T-helper 9 cell (primary cell): ENCODE measurements around the gene CHAC2.
"Not testable (repeated sequence)": the region's sequence is repeated elsewhere in the genome, so short reads cannot be mapped to it uniquely, and the experiment has no call there.

ENCODE experiments used
- DNase-seq: peaks from one replicate; pipeline ENCODE4 v3.0.0-alpha.2; 2020

Gene CHAC2

DNA sequence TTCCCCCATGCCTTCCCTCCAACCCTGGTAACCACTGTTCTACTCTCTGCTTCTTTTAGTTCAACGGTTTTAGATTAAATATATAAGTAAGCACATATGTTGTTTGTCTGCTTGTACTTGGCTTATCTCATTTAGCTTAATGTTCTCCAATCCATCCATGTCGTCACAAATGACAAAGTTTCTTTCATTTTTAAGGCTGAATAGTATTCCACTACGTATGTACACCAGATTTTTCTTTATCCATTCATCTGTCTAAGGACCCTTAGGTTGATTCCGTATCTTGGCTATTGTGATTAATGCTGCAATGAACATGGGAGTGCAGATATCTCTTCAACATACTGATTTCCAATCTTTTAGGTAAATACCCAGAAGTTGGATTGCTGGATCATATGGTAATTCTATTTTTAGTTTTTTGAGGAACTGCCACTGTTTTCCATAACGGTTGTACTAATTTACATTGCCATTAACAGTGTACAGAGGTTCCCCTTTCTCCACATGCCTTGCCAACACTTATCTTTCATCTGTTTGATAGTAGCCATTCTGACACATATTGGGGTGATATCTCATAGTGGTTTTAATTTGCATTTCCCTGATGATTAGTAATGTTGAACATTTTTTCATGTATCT, 11.0 kb downstream of the CHAC2 start:
- no peak for DNase-seq

DNA sequence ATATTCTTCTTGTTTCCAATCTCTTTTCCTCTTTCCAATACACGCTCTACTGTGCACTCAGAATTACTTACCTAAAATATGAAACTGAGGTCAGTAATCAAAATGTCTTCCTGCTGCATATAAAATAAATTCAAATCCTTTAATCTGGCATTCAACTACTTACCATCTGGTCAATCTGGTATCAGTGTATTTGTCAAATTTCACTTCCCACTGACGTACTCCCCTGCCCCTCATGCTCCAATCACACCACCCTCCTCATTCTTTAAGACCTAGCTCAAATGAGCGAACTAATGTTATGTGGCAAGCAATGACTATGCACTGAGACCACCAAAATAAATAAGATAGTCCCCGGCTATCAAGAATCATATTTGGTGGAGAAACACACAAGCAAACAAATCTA, 12.5 kb downstream of the CHAC2 start:
- DNase-seq, result no peak

DNA sequence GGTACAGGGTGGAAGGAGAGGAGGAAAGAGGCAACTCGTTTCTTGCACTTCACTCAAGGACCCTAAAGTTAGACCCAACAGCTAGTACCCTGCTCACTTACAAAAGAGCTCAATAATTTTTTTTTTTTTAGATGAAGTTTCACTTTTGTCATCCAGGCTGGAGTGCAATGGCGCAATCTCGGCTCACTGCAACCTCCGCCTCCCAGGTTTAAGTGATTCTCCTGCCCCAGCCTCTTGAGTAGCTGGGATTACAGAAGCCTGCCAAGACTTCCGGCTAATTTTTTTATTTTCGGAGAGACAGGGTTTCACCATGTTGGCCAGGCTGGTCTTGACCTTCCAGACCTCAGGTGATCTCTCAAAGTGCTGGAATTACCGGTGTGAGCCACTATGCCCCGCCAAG, 15.1 kb downstream of the CHAC2 start:
- DNase-seq, result no peak

DNA sequence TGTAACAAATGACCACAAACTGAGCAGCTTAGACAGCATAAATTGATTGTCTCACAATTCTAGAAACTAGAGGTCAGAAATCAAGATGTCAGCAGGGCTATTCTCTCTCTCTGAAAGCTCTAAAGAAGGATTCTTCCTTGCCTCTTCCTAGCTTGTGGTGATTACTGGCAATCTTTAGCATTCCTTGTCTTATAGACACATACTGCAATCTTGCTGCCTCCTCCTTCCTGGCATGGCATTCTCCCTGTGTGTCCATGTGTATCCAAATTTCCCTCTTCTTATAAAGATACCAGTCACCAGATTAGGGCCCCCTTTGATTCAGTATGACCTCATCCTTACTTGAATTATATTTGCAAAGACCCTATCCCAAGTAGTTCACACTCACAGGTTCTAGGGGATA, 16.8 kb downstream of the CHAC2 start:
- no peak for DNase-seq

- DNase-seq, result no peak
These were observed 17.8 kb downstream of the CHAC2 start for GRCh38 chr2:53785366-53785765.

- peak; percentile 11 for DNase-seq
These were observed 18.7 kb downstream of the CHAC2 start for GRCh38 chr2:53786352-53786704.

GRCh38 chr2:53786705-53787613, 19.4 kb downstream of the CHAC2 start, which contains the start of the genes ASB3 and ERLEC1:
ASB3 (minus strand) TSS chr2:53786953; CDS start chr2:53765572, 21,381 bp downstream.
ERLEC1 (plus strand) TSS chr2:53787044; CDS start chr2:53787211, 167 bp downstream.
- DNase-seq, result peak; percentile 81

DNA sequence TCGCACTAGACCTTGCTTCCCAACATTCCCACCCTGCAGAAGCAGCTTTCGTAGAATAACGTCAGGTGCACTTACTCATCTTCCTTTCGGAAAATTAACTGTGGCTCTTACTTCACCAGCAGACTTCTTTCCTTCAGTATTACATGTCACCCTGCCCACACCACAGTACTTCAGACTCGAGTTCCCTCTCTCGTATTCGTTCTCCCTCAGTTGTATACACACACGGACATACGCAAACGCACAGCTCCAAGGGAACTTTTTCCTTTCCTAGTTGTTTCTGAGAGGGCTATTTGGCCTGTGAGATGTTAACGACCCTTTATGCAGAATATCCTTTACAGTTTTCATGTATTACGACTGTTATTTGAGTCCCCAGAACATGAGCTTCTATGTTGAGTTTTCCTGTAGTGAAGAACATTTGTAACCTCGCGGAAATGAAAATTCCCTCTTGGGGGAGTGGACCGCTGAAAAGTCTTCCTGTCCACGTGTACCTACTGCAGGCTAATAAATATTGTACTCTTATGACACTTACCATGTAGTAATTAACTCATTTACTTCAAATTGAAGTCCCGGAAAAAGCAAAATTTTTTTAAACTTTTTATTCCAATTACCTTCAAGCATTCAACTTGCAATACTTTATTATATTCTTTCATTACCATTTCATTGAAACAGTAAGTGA, 20.1 kb downstream of the CHAC2 start:
- DNase-seq, result no peak

GRCh38 chr2:53793261-53793660, 25.7 kb downstream of the CHAC2 start:
- DNase-seq, result no peak

- no peak for DNase-seq
These were observed 26.2 kb downstream of the CHAC2 start for GRCh38 chr2:53793821-53794220.

DNA sequence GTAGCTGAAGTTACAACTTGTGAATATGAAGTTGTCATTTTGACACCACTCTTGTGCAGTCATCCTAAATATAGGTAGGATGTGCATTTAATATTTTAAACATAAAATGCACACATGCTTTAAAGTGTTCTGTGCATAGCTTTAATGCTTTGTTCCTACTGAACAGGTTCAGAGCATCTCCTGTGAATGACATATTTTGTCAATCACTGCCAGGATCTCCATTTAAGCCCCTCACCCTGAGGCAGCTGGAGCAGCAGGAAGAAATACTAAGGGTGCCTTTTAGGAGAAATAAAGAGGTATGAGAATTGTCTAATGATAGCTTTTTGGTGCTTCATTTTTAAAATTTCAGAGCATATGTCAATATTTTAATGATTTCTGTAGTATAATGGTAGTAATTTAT, 33.9 kb downstream of the CHAC2 start:
- DNase-seq, result no peak

GRCh38 chr2:53802617-53803151, 35.1 kb downstream of the CHAC2 start:
- no peak for DNase-seq

DNA sequence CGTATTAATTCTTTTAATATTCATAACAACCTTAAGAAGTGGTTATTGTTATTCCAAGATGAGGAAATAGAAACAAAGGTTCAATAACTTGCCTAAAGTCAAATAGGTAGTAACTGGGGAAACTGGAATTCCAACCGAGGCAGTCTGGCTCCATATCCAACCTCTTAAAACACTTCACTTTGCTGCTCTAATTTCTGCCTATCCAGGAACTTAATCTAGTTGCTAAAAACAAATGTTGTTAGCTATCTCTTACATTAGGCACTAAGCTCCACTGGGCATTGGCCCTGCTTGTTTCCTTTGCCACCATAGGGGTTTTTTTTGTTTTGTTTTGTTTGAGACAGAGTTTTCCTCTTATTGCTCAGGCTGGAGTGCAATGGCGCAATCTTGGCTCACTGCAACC, 44.0 kb downstream of the CHAC2 start:
- no peak for DNase-seq

DNA sequence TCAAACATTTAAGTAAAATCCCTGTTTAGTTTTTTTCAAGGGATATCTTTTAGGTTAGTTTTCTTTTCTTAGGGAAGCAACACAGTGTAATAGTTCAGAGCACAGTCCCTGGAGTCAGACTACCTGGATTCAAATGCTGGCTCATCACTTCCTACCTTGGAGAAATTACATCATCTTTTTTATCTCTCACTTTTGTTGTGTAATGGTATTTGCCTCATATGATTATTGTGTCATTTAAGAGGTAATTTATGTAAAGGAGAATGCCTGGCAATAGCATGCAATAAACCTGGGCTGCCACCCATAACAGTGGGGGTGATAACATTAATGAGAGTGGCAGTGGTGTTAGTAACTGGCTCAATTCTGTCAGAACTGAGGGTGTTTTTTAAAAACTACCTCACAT, 45.5 kb downstream of the CHAC2 start:
- DNase-seq, result no peak

- DNase-seq, result no peak
These were observed 51.3 kb downstream of the CHAC2 start for GRCh38 chr2:53818854-53819435.

DNA sequence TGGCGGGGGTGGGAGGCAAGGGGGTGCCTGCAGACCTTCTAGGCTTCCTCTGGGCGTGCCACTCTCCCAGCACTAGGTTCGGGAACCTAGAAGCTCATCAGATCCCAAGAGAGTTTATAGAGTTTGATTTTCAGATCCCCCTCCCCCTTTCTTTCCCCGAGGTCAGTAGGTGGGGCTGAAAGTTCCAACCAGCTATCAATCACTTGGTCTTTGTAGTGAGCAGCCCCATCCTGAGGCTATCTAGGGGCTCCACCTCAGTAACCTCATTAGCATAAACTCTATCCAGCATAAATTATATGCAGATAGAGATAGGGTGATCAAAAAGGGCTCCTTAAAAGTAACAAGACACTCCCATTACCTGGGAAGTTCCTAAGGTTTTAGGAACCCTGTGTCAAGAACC, 52.0 kb downstream of the CHAC2 start:
- no peak for DNase-seq

- no peak for DNase-seq
These were observed 52.4 kb downstream of the CHAC2 start for GRCh38 chr2:53820048-53820447.

DNA sequence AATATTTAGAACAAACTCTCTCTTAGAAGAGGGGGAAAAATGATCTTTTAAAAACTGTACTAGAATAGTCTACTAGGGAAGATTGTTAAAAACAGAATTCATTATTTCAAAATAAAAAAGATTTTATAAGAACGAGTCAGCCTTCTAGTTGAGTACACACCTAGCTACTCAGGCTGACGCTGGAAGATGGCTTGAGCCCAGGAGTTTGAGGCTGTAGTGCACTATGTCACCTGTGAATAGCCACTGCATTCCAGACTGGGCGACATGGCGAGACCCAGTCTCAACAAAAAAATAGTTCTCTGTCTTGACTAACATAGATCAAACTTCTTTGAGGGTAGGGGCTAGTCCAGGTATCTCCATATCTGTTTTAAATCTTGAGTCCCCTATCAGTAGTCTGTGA, 53.1 kb downstream of the CHAC2 start:
- no peak for DNase-seq

DNA sequence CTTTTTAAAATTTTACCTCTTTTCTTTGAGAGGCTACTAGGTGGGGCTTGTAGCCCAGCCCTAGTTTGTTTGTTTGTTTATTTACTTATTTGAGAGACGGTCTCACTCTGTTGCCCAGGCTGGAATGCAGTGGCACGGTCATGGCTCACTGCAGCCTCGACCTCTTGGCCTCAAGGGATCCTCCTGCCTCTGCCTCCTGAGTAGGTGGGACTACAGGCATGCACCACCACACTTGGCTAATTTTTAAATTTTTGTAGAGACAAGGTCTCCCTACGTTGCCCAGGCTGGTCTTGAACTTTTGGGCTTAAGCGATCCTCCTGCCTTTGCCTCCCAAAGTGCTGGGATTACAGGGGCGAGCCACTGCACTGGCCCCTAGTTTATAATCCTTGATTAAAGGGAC, 54.2 kb downstream of the CHAC2 start:
- no peak for DNase-seq

- DNase-seq, result not testable (repeated sequence)
These were observed 56.0 kb downstream of the CHAC2 start for GRCh38 chr2:53823639-53824038.
